CD4-positive, alpha-beta T cell treated with Interleukin-2 at 100 ng/mL for 4 hours (primary cell): Measurements from ENCODE around the gene FAM222A.

ENCODE experiments used
- DNase-seq: peaks from one replicate; pipeline ENCODE4 v3.0.0-alpha.2; 2020; ENCODE audit warnings: low spot score

Gene FAM222A

GRCh38 chr12:109737126-109737525 is 23.5 kb downstream of the FAM222A start:
- DNase-seq, result no peak

- DNase-seq, result no peak
These were observed 24.0 kb downstream of the FAM222A start for GRCh38 chr12:109737631-109738030.

- DNase-seq, result no peak
These were observed 24.6 kb downstream of the FAM222A start for GRCh38 chr12:109738209-109738608.

GRCh38 chr12:109738878-109739665 is 25.4 kb downstream of the FAM222A start:
- no peak for DNase-seq

- no peak for DNase-seq
These were observed 26.4 kb downstream of the FAM222A start for GRCh38 chr12:109739747-109740693.

- no peak for DNase-seq
These were observed 27.1 kb downstream of the FAM222A start for GRCh38 chr12:109740694-109741245.

- DNase-seq, result no peak
These were observed 27.8 kb downstream of the FAM222A start for GRCh38 chr12:109741286-109741969.

- DNase-seq, result no peak
These were observed 28.5 kb downstream of the FAM222A start for GRCh38 chr12:109741970-109742703.

GRCh38 chr12:109743076-109743910 is 29.7 kb downstream of the FAM222A start:
- no peak for DNase-seq

GRCh38 chr12:109744026-109744425 is 30.4 kb downstream of the FAM222A start:
- DNase-seq, result no peak

GRCh38 chr12:109744986-109745942 is 31.6 kb downstream of the FAM222A start:
- no peak for DNase-seq

GRCh38 chr12:109752117-109753053 is 38.8 kb downstream of the FAM222A start:
- no peak for DNase-seq

GRCh38 chr12:109753054-109753401 is 39.4 kb downstream of the FAM222A start:
- DNase-seq, result no peak

- DNase-seq, result no peak
These were observed 40.3 kb downstream of the FAM222A start for GRCh38 chr12:109753959-109754358.

- no peak for DNase-seq
These were observed 42.8 kb downstream of the FAM222A start for GRCh38 chr12:109756457-109756856.

GRCh38 chr12:109757671-109758265 is 44.1 kb downstream of the FAM222A start:
- DNase-seq, result no peak
